Amniotic stem cell (primary cell): ENCODE results near the gene GTF3C1.

Source experiments
- DNase-seq: peaks from one replicate; lab custom pipeline; 2025; lab: John Stamatoyannopoulos, UW

Gene GTF3C1

DNA sequence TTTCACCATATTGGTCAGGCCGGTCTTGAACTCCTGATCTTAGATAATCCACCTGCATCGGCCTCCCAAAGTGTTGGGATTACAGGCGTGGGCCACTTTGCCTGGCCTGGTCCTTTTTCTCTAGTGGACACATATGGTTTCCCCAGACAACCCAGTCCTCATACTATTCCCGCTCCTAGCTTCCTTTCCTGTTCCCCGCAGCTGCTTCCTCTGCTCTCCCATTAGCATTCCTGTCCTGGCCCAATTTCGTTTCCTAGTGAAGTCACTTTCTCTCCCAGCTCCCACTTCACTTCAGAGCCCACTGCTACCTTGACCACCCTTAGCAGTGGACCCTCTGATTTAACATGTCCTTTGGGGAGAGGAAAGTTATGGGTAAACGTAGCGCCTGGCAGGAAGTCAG lies 11.5 kb upstream of the GTF3C1 start:
- no peak for DNase-seq

DNA sequence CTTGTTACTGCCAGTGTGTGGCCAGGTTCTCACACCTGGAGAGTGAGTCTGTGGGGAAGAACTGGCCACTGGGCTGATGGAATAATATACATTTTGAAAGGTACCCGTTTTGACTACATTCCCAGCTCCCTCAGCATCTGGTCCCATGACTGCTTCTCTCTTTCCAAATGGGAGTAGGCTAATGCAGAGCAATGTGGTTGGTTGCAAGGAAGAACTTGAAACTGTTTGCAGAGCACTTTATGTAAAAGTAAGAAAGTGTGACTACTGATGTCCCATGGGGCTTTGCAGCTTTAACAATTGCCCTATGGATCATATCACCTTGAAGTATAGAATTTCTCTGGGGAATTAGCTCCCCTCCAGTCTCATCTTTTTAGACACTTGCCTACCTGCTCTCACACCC lies 9.2 kb upstream of the GTF3C1 start:
- no peak for DNase-seq

DNA sequence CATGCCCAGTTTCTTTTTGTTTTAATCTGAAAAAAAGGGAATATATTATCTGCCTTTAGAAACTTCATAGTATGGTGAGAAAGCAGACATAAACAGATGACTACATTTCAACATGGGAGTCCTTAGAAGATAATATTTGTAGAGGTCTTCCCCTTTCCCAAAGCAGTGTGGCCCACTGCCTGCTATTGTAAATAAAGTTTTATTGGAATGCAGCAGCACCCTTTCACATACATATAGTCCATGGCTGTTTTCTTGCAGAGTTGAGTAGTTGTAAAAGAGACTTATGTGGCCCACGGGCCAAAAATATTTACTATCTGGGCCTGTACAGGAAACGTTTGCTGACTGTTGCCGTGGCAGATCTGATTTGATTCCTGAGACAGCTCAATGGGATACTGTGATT lies 8.7 kb upstream of the GTF3C1 start:
- no peak for DNase-seq

DNA sequence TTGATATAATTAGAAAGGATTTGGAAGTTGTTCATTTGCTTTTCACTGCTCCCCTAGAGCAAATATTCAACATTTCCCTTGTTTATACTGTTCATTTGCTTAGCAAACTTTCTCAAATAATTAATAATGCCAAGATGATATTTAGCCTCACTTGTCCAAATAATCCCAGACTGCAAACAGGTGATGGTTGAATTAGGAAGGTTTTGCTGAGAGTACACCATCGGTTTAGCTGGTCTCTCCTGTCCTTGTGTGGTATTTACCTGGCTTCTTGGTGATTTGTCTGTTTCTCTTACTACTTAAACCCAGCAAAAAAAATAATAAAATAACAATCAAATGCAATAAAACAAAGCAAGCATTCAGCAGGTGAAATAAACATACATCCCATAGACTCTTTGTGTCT lies 6.8 kb upstream of the GTF3C1 start:
- no peak for DNase-seq

DNA sequence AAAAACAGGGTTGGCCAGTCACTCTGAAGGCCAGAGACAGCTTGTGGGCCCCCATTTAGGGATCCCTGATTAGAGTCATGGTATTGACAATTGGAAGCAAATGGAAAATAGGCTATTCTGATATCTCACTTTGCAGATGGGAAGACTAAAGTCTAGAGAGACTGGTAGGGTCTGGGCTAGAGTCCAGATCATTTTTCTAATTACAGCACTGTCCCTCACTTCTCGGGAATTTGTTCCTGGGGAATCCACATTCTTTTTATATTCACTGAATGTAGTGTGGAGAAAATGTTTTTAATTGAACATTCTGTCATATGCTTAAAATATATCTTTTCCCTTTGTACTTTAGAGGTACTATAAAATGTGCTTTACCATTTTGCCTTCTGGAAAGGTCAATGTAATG lies 1.3 kb upstream of the GTF3C1 start:
- no peak for DNase-seq

DNA sequence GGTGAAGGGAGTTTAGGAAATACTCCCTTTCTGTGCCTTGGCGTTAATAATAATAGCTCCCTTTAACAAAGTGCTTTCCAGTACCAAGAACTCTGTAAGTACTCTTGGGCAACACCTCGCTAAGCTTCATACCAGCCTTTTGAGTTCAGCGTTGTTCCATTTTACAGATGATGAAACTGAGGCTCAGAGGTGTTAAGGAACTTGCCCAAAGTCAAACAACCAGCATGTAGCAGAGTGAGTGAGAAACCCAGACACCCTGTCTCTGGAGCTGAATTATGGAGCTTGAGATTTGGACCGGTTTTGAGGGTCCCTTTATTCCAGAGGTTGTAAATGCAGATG lies 838 bp upstream of the GTF3C1 start:
- no peak for DNase-seq

DNA sequence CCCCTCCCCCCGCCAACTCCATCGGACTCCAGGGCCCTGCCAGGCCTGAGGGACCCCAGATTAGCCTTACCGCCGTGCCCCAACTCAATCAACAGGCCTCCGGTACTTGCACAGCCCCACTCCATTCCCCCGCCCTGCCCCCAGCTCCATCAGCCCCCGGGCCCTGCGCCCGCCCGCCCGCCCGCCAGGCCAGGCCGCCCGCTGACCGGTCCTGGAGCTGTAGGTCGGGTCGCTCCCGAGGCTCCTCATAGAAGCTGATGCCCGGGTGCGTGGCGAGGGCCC lies 308 bp downstream of the GTF3C1 start:
- DNase-seq, result no peak

DNA sequence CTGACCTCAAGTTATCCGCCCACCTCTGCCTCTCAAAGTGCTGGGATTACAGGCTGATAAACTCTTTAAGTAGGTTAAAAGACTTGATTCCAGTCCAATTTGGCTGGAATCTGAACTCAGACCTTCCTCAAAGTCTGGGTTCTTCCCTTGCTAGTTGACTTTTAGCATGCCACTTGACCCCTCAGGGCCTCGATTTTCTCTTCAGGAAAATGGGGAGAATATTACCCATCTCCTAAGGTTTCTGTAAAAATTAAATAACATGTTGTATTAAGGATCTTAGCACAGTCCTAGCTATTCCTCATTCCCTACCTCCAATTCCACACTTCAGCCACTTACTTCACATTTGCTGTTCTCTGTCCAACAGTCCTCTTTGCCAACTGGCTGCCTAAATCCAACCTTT lies 1.9 kb downstream of the GTF3C1 start:
- DNase-seq, result no peak

DNA sequence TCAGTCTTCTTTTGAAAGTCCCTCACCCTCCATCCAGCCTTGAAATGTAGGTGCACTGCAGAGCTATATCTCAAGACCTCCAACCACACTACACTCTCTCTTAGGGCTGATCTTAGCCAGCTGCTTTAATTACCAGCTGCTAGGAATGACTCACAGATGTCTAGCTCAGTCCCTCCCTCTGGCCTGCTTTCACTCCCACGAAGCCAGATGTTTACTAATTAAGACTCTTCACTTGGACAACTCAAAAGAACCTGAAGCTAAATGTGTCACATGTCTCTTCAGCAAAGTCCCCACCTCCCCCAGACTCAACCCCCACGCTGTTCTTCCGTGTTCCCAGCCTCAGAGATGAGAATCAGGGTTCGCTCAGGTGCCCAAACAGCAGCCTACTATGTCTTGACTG lies 2.6 kb downstream of the GTF3C1 start:
- DNase-seq, result no peak

DNA sequence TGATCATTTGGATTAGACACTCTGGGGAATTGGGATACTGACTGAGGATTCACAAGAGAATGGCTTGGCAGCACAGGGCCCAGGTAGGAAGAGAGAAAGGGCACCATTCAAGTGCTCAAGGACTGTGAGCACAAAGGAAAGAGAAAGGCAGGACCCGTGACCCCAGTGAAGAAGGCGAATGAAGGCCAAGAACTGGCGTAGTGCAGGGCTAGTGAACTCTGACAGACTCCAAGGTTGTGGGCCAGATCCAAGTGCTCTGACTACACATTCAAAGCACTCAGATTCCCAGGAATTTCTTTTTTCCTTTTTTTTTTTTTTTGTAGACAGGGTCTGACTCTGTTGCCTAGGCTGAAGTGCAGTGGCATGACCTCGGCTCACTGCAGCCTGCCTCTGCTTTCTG lies 5.0 kb downstream of the GTF3C1 start:
- DNase-seq, result no peak

DNA sequence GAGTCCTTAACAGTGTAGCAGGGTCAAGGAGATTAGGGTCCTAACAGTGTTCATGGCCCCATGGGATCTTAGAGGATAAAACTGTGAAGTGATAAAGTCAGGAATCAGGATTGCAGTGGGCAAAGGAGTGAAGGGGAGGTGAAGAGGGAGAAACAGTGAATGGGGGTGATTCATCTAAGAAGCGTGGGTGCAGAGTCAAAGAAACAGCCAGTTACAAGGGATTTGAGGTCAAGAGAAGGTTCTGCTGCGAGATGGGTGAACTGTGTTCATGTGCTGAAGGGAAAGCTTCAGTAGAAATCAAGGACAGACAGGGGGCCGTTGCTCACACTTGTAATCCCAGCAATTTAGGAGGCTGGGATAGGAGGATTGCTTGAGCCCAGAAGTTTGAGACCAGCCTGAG lies 5.9 kb downstream of the GTF3C1 start:
- no peak for DNase-seq

DNA sequence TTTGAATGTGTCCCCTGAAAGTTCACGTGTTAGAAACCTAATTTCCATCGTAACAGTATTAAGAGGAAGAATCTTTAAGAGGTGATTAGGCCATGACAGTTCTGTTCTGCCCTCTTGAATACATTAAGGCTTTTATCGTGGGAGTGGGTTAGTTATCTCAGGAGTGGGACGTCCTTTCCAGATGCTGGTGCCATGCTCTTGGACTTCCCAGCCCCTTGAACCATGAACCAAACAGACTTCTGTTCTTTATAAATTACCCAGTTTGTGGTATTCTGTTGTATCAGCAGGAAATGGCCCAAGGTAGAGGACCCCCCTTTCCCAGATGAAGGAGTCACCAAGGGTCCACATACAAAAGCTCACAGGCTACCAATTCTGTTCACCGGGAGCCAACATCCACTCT lies 10.1 kb downstream of the GTF3C1 start:
- DNase-seq, result no peak

DNA sequence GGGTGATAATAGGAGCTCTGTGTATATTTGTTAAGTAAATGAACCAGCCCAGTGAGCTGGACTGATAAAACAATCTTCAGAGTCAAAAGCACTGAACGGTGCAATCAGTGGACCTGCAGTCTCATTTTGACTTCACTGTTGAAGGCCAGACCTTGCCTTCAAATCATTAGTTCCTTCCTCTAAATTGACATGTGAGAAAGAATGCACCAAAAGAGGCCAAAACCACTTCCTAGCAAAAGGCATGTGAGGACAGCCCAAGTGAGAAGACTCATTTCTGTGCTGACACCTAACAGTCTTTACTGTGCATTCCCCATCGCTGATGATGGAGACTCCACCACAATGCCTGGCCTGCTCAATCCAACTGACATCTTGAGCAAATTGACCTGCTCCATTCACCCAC lies 10.6 kb downstream of the GTF3C1 start:
- DNase-seq, result no peak

DNA sequence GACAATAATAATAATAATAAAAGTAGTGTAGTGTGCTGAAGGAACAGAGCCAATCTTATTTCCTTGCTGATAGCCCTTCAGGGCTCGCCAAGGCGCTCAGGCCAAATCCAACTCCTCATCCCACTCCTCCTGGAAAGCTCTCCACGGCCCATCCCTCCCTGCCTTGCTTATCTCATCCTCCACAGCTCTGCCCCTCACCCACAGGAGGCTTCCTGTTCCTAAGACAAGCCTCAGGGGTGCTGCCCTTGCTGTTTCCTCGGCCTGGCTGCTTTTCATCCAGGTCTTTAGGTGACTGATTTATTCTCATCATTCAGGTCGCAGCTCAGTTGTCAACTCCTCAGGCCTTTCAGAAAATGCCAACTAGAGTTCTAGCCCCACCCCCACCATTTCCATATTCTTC lies 11.2 kb downstream of the GTF3C1 start:
- no peak for DNase-seq

DNA sequence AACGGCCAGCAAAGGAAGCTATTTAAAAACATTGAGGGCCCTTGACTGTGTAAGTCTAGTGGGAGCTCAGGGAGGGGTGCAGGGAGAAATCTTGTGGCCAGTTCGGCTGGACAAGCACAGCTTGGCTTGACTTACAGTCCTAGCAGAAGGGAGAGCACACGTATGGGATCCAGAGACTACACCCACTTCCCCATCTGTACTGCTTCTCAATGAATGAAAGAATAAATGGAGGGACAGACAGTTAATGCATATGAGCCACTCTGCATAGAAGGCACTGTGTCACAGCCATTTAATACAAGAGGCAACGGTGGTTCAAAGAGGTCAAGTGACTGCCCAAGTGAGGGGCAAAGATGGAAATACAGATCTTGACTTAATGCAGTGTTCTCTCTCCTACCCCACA lies 15.5 kb downstream of the GTF3C1 start:
- DNase-seq, result no peak

DNA sequence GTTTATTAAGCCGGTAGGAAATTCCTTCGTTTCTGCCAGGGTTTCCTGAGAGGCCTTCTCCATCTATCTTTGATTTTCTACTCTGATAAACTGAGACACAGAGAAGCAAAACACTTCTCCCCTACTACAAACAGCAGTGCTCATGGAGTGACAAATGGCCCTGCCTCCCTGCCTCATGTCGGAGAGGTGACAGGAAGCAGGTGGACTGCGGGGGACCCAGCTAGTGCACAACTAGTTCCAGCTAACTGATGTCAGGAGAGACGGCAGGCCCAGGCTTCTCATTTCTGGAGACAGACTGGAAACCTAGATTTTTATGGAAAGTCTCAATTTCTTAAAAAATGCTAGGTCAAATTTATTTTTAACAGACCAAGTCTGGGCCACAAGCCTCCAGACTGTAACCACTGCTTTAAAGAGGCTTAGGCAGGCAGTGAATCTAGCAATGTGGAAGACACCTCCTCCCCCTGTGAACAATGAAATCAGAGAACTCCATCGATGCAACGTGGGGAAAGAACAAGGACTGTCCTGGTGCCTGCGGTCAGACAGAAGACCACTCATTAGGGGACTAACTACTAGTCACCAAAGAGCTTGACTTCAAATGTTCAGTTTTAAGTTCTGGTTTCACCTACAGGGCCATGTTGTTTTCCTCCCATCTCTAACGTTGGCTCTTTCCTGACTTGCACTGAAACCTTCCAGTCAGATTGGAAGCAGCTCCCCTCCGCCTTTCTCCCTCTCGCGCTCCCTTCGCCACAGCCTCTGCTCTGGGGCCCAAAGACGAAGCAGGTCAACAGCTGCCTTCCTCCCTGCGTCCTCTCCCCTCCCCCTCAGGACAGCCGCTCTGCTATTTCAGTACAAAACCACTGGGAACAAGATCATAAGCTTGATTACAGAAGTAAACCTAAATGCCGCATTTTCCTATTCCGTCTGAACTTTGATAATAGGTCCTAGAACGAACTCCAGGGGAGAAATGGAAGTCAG lies 17.6 kb downstream of the GTF3C1 start:
- DNase-seq, result no peak

DNA sequence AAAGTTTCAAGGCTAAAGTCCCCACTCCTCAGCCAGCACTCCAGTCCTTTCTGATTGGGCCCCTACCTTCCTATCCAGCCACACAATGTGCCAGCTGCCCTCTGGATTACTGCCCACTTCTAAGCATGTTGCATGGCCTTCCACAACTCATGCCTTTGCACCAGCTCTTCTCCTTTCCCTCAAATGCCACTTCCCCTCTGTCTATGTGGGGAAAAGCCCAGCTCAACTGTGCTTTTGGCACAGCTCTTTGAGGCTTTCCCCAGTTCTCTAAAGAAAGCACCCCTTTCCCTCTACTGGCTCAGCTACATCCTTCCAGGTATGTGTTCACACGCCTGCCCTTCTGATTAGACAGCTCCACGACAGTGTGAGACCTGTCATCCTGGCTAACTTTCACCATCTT lies 18.5 kb downstream of the GTF3C1 start:
- DNase-seq, result no peak

DNA sequence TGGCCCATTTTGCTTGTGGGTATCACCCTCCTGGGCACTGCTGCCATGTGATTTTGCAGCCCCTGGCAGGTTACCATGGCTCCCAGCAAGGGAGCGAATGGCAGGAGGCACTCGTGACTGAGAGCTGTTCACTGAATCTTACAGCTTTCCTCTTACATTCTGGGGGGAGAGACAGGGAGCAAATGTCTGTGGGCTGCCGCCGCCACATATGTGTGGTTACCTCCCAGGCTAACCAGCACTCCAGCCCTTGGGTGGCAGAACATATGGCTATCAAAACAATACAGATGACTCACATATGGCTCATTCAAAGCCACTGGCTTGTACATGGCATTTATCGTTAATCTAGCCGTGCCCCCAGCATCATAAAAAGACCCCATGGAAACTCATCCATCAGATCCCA lies 19.8 kb downstream of the GTF3C1 start:
- DNase-seq, result no peak

DNA sequence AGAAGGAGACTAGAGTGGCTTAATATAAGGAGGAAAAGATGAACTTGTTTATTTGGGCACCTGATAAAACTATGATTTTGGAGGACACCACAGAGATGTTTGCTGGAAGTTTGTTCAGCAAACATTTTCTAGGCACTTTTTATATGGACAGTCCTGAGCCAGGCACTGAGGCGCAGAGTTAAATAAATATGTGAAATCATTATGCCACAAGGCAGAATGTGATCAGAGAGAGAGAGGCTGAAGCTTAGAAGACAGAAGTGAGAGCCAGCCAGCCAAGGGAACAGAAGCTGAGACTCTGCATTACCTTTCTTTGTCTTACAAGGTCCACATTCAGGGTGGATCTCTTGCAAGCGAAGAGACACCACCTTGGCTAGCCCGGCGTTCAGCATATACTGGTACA lies 21.4 kb downstream of the GTF3C1 start:
- DNase-seq, result no peak

DNA sequence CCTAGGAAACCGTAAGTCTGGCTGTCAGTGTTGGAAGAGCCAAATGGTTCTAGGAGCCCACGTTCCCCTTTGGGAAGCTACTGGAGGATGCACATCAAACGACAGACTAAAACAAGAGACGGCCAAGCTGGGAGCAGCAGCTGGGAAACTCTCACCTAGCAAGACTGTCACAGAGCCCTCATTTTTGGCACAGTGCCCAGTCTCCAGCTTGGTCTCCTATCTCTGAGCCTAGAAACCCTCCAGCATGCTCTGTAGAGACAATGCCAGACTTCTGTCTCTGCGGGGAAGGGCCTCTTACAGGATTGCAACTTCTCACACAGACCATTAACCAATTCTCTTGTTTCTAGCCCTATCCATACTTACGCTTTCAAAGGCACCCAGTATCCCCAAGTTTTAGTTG lies 23.5 kb downstream of the GTF3C1 start:
- no peak for DNase-seq

DNA sequence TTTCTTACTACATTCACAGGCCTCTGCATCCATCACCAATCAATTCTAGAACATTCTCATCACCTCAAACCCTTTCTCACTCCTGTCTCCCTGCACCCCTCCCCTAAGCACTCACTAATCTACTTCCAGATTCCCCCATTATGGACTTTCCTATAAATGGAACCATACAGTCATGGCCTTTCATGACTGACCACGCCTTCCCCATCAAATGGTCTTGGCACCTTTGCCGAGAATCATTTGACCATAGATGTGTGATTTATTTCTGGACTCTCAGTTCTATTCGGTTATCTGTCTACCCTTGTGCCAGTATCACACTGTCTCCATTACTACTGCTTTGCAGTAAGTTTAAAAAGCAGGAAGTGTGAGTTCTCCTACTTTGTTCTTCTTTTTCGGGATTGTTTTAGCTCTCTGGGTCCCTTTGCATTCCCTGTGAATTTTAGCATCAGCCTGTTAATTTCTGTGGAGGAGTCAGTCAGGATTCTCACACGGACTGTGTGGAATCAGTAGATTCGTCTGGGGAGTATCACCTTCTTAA lies 27.5 kb downstream of the GTF3C1 start:
- DNase-seq, result no peak

DNA sequence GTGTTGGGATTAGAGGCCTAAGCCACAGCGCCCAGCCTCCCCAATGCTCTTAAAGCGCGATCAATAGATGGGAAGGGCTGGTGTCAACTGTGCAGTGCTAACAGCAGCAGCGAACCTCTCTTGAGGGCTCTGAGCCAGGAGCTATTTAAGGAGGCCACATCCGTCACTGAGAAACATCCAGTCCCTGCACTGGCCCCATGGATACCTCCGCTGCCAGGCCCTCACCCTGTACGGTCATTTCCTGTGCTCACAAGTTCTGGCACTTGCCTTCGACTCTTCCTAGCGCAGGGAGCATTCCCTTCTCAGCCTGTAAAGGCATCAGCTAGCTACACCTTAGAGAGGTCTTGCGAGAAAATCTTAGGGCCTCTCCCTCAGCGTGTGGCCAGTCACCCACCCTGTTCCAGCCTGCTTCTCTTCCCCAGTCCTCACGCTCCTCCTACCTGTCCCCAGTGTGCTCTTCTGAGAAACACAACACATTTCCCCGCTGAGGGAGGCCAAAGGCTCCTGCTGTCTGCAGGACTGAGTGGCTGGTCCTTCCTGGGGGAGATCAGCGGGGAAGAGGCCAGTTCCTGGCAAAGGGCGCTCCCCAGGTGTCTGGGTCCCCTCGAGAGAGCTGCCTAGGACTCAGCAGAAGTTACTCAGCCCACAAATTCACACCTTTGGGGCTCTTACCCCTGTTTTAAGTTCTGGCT lies 28.6 kb downstream of the GTF3C1 start:
- DNase-seq, result no peak

DNA sequence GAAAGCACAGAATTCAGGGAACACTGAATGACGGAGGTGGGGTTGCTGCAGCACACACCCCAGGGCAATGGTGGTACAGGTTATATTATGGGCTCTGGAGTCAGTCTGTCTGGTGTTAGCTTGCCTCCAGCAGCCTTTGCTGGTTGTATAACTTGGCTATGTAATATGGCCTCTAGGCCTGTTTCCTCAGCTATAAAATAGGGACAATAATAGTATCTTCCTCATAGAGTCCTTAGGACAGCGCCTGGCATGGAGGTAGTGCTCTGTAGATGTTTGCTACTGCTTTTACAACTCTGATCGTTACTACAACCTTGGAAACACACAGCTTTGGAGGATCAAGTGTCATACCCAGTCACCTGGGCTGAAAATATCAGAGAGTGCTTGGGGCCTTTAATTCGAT lies 31.5 kb downstream of the GTF3C1 start:
- DNase-seq, result no peak

DNA sequence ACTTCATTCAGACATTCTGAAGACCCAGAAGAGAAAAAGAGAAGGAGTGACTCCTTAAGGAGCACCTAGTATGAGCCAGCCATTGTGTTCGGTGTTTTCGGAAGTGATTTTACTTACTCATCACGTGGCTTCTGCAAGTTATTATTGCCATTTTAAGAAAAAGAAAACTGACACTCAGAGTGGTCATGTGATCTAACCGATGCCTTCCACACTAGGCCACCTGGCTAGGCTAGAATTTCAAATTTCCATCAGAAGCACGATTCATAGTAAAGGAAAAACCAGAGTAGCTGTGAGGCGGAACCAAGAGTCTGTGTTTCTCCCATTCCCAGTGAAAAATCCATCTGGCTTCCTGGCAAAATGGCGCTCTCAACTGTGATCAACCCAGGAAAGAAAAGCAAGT lies 32.0 kb downstream of the GTF3C1 start:
- DNase-seq, result no peak
